Neural crest cell (in vitro differentiated cells): ENCODE measurements around the gene PAPOLB. TPM values are rescaled to one million over a fixed set of nuclear protein-coding genes. Genes with fewer than 3 reads are reported as not detected.

Source experiments
- DNase-seq: peaks from one replicate; pipeline ENCODE4 v3.0.0; 2021; ENCODE audit warnings: low read depth, mixed read lengths, low spot score
- H3K27ac Mint-ChIP-seq: one replicate; pipeline ENCODE4 v1.8.0; 2021; ENCODE audit warnings: mild to moderate bottlenecking, mixed read lengths; ENCODE audit not compliant: unreplicated experiment
- H3K27me3 Mint-ChIP-seq: 2 replicates; pipeline ENCODE4 v1.8.0; 2021; ENCODE audit warnings: low read depth, mild to moderate bottlenecking, mixed read lengths
- H3K36me3 Mint-ChIP-seq: 2 replicates; pipeline ENCODE4 v1.8.0; 2021; ENCODE audit warnings: low read depth, mild to moderate bottlenecking, mixed read lengths
- H3K4me1 Mint-ChIP-seq: 2 replicates; pipeline ENCODE4 v1.8.0; 2021; ENCODE audit warnings: mixed read lengths
- H3K4me3 Mint-ChIP-seq: one replicate; pipeline ENCODE4 v1.8.0; 2021; ENCODE audit warnings: mild to moderate bottlenecking, mixed read lengths
- H3K9me3 Mint-ChIP-seq: 2 replicates; pipeline ENCODE4 v1.8.0; 2021; ENCODE audit warnings: mixed read lengths
- CTCF ChIP-seq: fragments of 200-600 bp; sonication (generic); conservative IDR thresholded peaks from 2 replicates; pipeline ENCODE4 v1.5.0; 2021; ENCODE audit warnings: antibody characterized with exemption, mild to moderate bottlenecking
- total RNA-seq: library from RNA; stranded (reverse); gene quantifications from 2 replicates; pipeline ENCODE4 v1.2.1, GENCODE V29; 2021

Gene PAPOLB
- total RNA-seq, 1 donor from 2014 or later: 0.26 TPM

DNA sequence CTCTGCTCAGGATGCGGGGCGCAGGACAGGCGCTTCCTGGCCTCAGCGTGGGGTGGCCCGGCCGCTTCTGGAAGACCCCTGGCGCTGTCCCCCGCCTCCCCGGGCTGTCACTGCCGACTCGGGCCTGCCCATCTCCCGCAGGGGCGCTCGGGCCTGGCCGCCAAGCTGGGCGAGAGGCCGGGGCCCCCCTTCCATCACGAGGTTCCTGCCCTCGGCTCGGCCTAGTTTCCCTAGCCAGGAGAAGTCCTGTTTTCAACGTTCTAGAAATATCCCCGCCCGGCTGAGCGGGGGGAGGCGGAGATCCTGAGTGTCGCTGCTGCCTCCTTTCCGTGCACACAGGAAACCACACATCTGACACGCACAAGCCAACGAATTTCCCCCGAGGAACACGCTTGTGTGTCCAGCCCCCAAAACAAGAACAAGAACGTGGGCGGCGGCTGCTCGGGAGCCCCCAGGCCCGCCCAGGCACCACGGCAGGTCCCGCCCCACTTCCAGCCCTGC, 52.7 kb downstream of the PAPOLB start:
- DNase-seq: no peak
- H3K27me3 Mint-ChIP-seq: no peaks in the 10 kb centered on the region
- H3K27ac Mint-ChIP-seq: no peak overlapping the region
- peaks cover 4% of the 10 kb centered on the region for H3K4me1 Mint-ChIP-seq
- no peaks in the 10 kb centered on the region for H3K9me3 Mint-ChIP-seq
- no peak overlapping the region for H3K4me3 Mint-ChIP-seq
- TF ChIP-seq CTCF: no peak
- peaks cover 14% of the 10 kb centered on the region for H3K36me3 Mint-ChIP-seq

- H3K27me3 Mint-ChIP-seq: no peaks in the 10 kb centered on the region
- H3K4me1 Mint-ChIP-seq: peaks cover 4% of the 10 kb centered on the region
- H3K36me3 Mint-ChIP-seq: peaks cover 10% of the 10 kb centered on the region
- DNase-seq: no peak
- H3K9me3 Mint-ChIP-seq: no peaks in the 10 kb centered on the region
- no peak overlapping the region for H3K27ac Mint-ChIP-seq
- TF ChIP-seq CTCF: no peak
- no peak overlapping the region for H3K4me3 Mint-ChIP-seq
These were observed 53.3 kb downstream of the PAPOLB start for GRCh38 chr7:4808565-4808964.

- no peak overlapping the region for H3K4me3 Mint-ChIP-seq
These were observed 53.8 kb downstream of the PAPOLB start for GRCh38 chr7:4808026-4808425.

More at GRCh38 chr7:4808026-4808425, 53.8 kb downstream of the PAPOLB start:
- no peak for DNase-seq
- Mint-ChIP-seq H3K36me3 (peaks cover 6% of the 10 kb centered on the region), H3K27me3 (no peaks in the 10 kb centered on the region), H3K27ac (no peak overlapping the region), H3K9me3 (no peaks in the 10 kb centered on the region), H3K4me1 (peaks cover 4% of the 10 kb centered on the region)
- TF ChIP-seq CTCF: no peak

Other genes starting within 250 kb of the PAPOLB start
- 28.1 and 29.1 TPM in 2 replicates for gene FOXK1, start 179.7 kb downstream of the PAPOLB start, total RNA-seq
- 31.2 and 37.6 TPM in 2 replicates for gene AP5Z1, start 86.4 kb downstream of the PAPOLB start, total RNA-seq
- 12.2 and 13.8 TPM in 2 replicates for gene RADIL, start 21.7 kb upstream of the PAPOLB start, total RNA-seq
- gene MMD2, start 97.2 kb upstream of the PAPOLB start, total RNA-seq: 0.25 TPM in 1 of 2 replicates, not detected in the other
- gene RBAK, start 183.8 kb upstream of the PAPOLB start, total RNA-seq: 15.7 and 16.6 TPM in 2 replicates